Panc1 (cell line): ENCODE results near the gene ZRANB3. TPM values are rescaled to one million over a fixed set of nuclear protein-coding genes. Genes with fewer than 3 reads are reported as not detected.

Experiments
- ATAC-seq: fragments of 200-7000 bp; cut with Tn5 transposase; 2 replicates; pipeline ENCODE4 v1.9.1; 2020; ENCODE audit warnings: mild to moderate bottlenecking, moderate library complexity
- BruUV-seq: library from RNA; stranded (reverse); fragments of 400-500 nt; replicated peaks from 2 replicates; lab custom pipeline; 2021; lab: Mats Ljungman, UMichigan
- CTCF ChIA-PET: fragments of 300-600 bp; sonication (Branson Sonifier 250); formaldehyde crosslinking; loops from one replicate; lab custom pipeline; 2022; ENCODE audit warnings: antibody characterized with exemption; lab: Charles Lee
- POLR2A ChIA-PET: fragments of 300-600 bp; sonication (Branson Sonifier 250); formaldehyde crosslinking; loops from one replicate; lab custom pipeline; 2022; ENCODE audit warnings: antibody characterized with exemption; lab: Charles Lee
- DNase-seq: peaks from one replicate; pipeline ENCODE4 v3.0.0-alpha.2; 2010; ENCODE audit warnings: low read depth, low spot score
- H3K27ac ChIP-seq: 2 replicates; pipeline ENCODE4 v1.5.1; 2011; ENCODE audit warnings: mild to moderate bottlenecking, low read length, inconsistent platforms
- H3K27me3 ChIP-seq: fragments of 200-500 bp; sonication (Bioruptor generic); 2 replicates; pipeline ENCODE4 v1.6.0; 2014; ENCODE audit warnings: low read length, inconsistent platforms; ENCODE audit not compliant: control insufficient read depth, insufficient read depth
- H3K36me3 ChIP-seq: fragments of 200-500 bp; sonication (Bioruptor generic); 2 replicates; pipeline ENCODE4 v1.5.1; 2014; ENCODE audit warnings: inconsistent platforms, mild to moderate bottlenecking, low read length, moderate library complexity; ENCODE audit not compliant: control insufficient read depth, insufficient read depth
- H3K4me1 ChIP-seq: 2 replicates; pipeline ENCODE4 v1.5.1; 2011; ENCODE audit warnings: inconsistent platforms, mild to moderate bottlenecking, low read length, moderate library complexity; ENCODE audit not compliant: control insufficient read depth, insufficient read depth
- H3K4me3 ChIP-seq, 2 experiments: 2 replicates each; pipeline ENCODE4 v1.5.1; 2011 to 2012; ENCODE audit warnings: low read depth in 2 of 2, low read length in 2 of 2, mild to moderate bottlenecking in 2 of 2, inconsistent platforms in 1 of 2, moderate library complexity in 1 of 2
- H3K9me3 ChIP-seq: fragments of 200-500 bp; sonication (Bioruptor generic); 2 replicates; pipeline ENCODE4 v1.5.1; 2014; ENCODE audit warnings: low read depth, mild to moderate bottlenecking, inconsistent platforms, low read length, moderate library complexity; ENCODE audit not compliant: control insufficient read depth, insufficient read depth
- POLR2AphosphoS5 ChIP-seq: IDR thresholded peaks from 2 replicates; pipeline ENCODE4 v1.6.1; 2012; ENCODE audit warnings: mild to moderate bottlenecking, low read depth, low read length, moderate library complexity
- SIN3A ChIP-seq: IDR thresholded peaks from 2 replicates; pipeline ENCODE4 v1.6.1; 2012; ENCODE audit warnings: low read depth, mild to moderate bottlenecking, low read length, moderate library complexity, borderline replicate concordance; ENCODE audit not compliant: insufficient read depth
- TCF7L2 ChIP-seq: IDR thresholded peaks from 2 replicates; pipeline ENCODE4 v1.6.1; 2011; ENCODE audit warnings: mild to moderate bottlenecking, low read depth, low read length, inconsistent platforms
- in situ Hi-C: cut with HindIII; loops from 2 replicates; pipeline ENCODE4 v1.10.0; 2016; ENCODE audit warnings: low sequenced_read_pairs, low pct_unique_long_range_greater_than_20kb
- intact Hi-C: fragments of 100-400 bp; cut with micrococcal nuclease; formaldehyde crosslinking; loops from one replicate; pipeline ENCODE4 v1.10.0; 2022; ENCODE audit not compliant: unreplicated experiment
- total RNA-seq: library from RNA; stranded (reverse); gene quantifications from one replicate; pipeline ENCODE4 v1.2.1, GENCODE V29; 2021; ENCODE audit not compliant: unreplicated experiment
- TF ChIP-seq, protein P1 (sequence below): fragments of 450-650 bp; IDR thresholded peaks from 2 replicates; pipeline ENCODE4 v1.5.1; 2017; ENCODE audit warnings: mild to moderate bottlenecking
- TF ChIP-seq, protein P2 (sequence below), 2 experiments: IDR thresholded peaks; 2 replicates each; pipeline ENCODE4 v1.6.1; 2011 to 2012; ENCODE audit warnings: low read depth in 2 of 2, control low read depth in 1 of 2, low read length in 1 of 2, mild to moderate bottlenecking in 1 of 2, moderate library complexity in 1 of 2; ENCODE audit not compliant: insufficient read depth in 1 of 2

Gene ZRANB3
- total RNA-seq, 1 experiment from 2014 or later: 11.7 TPM

DNA sequence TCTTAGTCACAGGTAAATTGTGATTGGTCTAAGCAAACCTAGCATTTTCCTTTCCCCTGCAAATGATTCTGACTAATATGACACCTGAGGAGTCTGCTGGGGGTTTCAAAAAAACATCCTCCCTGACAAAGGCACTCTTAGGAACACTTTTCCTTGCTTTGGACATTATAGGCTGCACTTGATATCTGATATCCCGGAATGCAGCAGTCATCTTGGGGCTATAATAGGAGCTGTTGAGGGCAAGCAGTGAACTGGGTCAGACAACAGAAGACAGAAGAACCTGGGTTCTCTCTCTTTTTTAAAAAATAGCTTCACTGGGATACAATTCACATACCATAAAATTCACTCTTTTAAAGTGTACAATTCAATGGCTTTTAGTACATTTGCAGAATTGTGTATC lies 249.6 kb downstream of the ZRANB3 start:
- CTCF ChIA-PET: no interaction called here
- in situ Hi-C loops: no loop called here

DNA sequence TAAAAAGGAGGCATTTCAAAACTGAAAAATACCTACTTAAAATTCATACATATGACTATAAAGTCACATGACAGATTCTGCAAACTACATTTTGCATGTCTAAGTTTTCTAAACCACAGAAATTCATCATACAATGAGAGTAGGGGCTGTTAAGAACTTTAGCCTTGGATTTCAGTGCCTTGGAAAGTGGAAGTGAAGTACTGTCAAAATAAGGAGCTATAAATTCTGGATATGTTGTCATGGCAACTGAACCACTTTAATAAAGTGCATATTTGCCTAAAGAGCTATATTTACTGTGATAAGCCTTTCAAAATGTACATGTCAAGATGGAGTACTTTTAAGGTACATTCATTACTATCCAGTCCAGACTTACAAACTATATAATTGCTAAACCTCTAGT lies 251.8 kb downstream of the ZRANB3 start:
- in situ Hi-C loops: no loop called here
- Histone ChIP-seq H3K4me1 (no peaks in the 10 kb centered on the region), H3K36me3 (no peaks in the 10 kb centered on the region), H3K4me3 (no peak overlapping the region), H3K27me3 (no peaks in the 10 kb centered on the region), H3K27ac (no peak overlapping the region), H3K9me3 (no peaks in the 10 kb centered on the region)
- no peak for DNase-seq
- TF ChIP-seq, protein P1, sequence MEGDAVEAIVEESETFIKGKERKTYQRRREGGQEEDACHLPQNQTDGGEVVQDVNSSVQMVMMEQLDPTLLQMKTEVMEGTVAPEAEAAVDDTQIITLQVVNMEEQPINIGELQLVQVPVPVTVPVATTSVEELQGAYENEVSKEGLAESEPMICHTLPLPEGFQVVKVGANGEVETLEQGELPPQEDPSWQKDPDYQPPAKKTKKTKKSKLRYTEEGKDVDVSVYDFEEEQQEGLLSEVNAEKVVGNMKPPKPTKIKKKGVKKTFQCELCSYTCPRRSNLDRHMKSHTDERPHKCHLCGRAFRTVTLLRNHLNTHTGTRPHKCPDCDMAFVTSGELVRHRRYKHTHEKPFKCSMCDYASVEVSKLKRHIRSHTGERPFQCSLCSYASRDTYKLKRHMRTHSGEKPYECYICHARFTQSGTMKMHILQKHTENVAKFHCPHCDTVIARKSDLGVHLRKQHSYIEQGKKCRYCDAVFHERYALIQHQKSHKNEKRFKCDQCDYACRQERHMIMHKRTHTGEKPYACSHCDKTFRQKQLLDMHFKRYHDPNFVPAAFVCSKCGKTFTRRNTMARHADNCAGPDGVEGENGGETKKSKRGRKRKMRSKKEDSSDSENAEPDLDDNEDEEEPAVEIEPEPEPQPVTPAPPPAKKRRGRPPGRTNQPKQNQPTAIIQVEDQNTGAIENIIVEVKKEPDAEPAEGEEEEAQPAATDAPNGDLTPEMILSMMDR: no peak
- no peak for TF ChIP-seq TCF7L2
- TF ChIP-seq, protein P2, sequence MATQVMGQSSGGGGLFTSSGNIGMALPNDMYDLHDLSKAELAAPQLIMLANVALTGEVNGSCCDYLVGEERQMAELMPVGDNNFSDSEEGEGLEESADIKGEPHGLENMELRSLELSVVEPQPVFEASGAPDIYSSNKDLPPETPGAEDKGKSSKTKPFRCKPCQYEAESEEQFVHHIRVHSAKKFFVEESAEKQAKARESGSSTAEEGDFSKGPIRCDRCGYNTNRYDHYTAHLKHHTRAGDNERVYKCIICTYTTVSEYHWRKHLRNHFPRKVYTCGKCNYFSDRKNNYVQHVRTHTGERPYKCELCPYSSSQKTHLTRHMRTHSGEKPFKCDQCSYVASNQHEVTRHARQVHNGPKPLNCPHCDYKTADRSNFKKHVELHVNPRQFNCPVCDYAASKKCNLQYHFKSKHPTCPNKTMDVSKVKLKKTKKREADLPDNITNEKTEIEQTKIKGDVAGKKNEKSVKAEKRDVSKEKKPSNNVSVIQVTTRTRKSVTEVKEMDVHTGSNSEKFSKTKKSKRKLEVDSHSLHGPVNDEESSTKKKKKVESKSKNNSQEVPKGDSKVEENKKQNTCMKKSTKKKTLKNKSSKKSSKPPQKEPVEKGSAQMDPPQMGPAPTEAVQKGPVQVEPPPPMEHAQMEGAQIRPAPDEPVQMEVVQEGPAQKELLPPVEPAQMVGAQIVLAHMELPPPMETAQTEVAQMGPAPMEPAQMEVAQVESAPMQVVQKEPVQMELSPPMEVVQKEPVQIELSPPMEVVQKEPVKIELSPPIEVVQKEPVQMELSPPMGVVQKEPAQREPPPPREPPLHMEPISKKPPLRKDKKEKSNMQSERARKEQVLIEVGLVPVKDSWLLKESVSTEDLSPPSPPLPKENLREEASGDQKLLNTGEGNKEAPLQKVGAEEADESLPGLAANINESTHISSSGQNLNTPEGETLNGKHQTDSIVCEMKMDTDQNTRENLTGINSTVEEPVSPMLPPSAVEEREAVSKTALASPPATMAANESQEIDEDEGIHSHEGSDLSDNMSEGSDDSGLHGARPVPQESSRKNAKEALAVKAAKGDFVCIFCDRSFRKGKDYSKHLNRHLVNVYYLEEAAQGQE (IDR thresholded peaks at IDR 0.05; ENCODE audit: insufficient read depth in 1 of 2, low read depth in 2 of 2, low read length in 1 of 2): no peak
- no peak for TF ChIP-seq SIN3A
- TF ChIP-seq POLR2AphosphoS5: no peak
- ATAC-seq: no peak
- CTCF ChIA-PET: no interaction called here
- intact Hi-C loops: no loop called here
- POLR2A ChIA-PET: no interaction called here
- no TSS peak for BruUV-seq

More for the DNA sequence above, 249.6 kb downstream of the ZRANB3 start:
- POLR2A ChIA-PET: no interaction called here
- Histone ChIP-seq H3K4me1 (no peaks in the 10 kb centered on the region), H3K9me3 (no peaks in the 10 kb centered on the region), H3K27ac (no peak overlapping the region), H3K27me3 (no peaks in the 10 kb centered on the region), H3K4me3 (no peak overlapping the region), H3K36me3 (no peaks in the 10 kb centered on the region)
- ATAC-seq (no peak), DNase-seq (no peak)
- BruUV-seq: no TSS peak
- TF ChIP-seq TCF7L2: no peak
- TF ChIP-seq, protein P1: no peak
- TF ChIP-seq, protein P2 (IDR thresholded peaks at IDR 0.05; ENCODE audit: insufficient read depth in 1 of 2, low read depth in 2 of 2, low read length in 1 of 2): no peak
- TF ChIP-seq SIN3A: no peak
- intact Hi-C loops: no loop called here
